Glomerular visceral epithelial cell (primary cell): ENCODE data around the gene WASHC1.
"Not testable (repeated sequence)": the region's sequence is repeated elsewhere in the genome, so short reads cannot be mapped to it uniquely, and the experiment has no call there.

ENCODE experiments used
- DNase-seq: peaks from one replicate; pipeline ENCODE4 v3.0.0-alpha.2; 2016; ENCODE audit errors: extremely low spot score

Gene WASHC1

GRCh38 chr9:29356-29755, at the start of gene WASHC1:
TSS of gene WASHC1 (minus strand) at chr9:29456. CDS start at chr9:24999, 4,457 bp downstream.
- DNase-seq = not testable (repeated sequence)

- not testable (repeated sequence) for DNase-seq
Measured at GRCh38 chr9:78333-78732, 49.1 kb upstream of the WASHC1 start.

- DNase-seq = not testable (repeated sequence)
Measured at GRCh38 chr9:76389-76788, 47.1 kb upstream of the WASHC1 start.

- DNase-seq = not testable (repeated sequence)
Measured at GRCh38 chr9:73900-74525, 44.8 kb upstream of the WASHC1 start.

GRCh38 chr9:73076-73899, 44.0 kb upstream of the WASHC1 start:
- not testable (repeated sequence) for DNase-seq

GRCh38 chr9:63031-63629, 33.9 kb upstream of the WASHC1 start:
- not testable (repeated sequence) for DNase-seq

GRCh38 chr9:52678-53077, 23.4 kb upstream of the WASHC1 start:
- peak; percentile 43 for DNase-seq

- DNase-seq = not testable (repeated sequence)
Measured at GRCh38 chr9:48190-48842, 19.1 kb upstream of the WASHC1 start.

GRCh38 chr9:46639-47271, 17.5 kb upstream of the WASHC1 start:
- DNase-seq = not testable (repeated sequence)

- DNase-seq = not testable (repeated sequence)
Measured at GRCh38 chr9:46164-46563, 16.9 kb upstream of the WASHC1 start.

- not testable (repeated sequence) for DNase-seq
Measured at GRCh38 chr9:45180-45878, 16.1 kb upstream of the WASHC1 start.

GRCh38 chr9:44416-44815, 15.2 kb upstream of the WASHC1 start:
- DNase-seq = not testable (repeated sequence)

- DNase-seq = not testable (repeated sequence)
Measured at GRCh38 chr9:43636-44035, 14.4 kb upstream of the WASHC1 start.

- not testable (repeated sequence) for DNase-seq
Measured at GRCh38 chr9:43116-43515, 13.9 kb upstream of the WASHC1 start.

GRCh38 chr9:41819-42218, 12.6 kb upstream of the WASHC1 start:
- DNase-seq = not testable (repeated sequence)

- not testable (repeated sequence) for DNase-seq
Measured at GRCh38 chr9:41261-41676, 12.0 kb upstream of the WASHC1 start.

GRCh38 chr9:32308-32707, 3.1 kb upstream of the WASHC1 start:
- not testable (repeated sequence) for DNase-seq

GRCh38 chr9:28775-29174, 481 bp downstream of the WASHC1 start:
- DNase-seq = not testable (repeated sequence)

- DNase-seq = not testable (repeated sequence)
Measured at GRCh38 chr9:21621-22020, 7.6 kb downstream of the WASHC1 start.

GRCh38 chr9:16875-17274, 12.4 kb downstream of the WASHC1 start:
- not testable (repeated sequence) for DNase-seq
